Raji (cell line): ENCODE results near the gene KLC1.

Source experiments
- POLR2A ChIP-seq: IDR thresholded peaks from 2 replicates; pipeline ENCODE4 v1.6.1; 2011; ENCODE audit warnings: low read depth, low read length, control low read depth; ENCODE audit not compliant: insufficient read depth

Gene KLC1

DNA sequence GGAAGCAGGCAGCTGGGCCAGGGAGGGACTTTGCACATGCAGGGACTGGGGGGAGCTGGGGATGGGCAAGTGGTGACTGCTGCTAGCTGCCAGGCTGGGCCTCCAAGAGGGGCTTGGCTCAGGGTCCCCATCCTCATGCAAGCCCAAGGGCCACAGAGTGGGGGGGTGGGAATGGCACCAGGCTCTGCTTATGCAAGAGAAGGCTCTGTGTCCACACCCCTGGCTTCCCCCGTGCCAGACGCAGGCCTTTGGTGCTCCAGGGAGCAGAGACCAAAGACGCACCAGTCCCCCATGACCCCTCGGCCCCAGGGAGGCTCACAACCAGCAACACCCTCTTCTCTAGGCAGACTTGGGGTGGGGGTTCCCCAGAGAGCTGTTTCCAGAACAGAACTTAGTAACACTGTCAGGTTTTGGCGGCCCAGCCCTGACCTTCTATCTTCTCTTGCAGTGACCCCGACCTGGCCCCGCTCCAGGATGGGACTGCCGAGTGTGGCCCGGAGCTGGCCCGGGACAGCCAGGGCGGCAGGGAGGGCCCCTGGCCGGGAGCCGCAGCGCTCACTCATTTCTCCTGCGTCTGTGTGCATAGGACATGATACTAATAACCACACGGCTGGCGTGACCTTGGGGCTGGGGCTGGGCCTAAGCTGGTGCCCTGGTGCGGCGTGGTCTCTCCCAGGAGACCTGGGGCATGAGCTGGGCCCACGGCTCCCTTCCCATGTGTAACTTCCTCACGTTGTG, 71.9 kb downstream of the KLC1 start:
- TF ChIP-seq POLR2A = no peak

DNA sequence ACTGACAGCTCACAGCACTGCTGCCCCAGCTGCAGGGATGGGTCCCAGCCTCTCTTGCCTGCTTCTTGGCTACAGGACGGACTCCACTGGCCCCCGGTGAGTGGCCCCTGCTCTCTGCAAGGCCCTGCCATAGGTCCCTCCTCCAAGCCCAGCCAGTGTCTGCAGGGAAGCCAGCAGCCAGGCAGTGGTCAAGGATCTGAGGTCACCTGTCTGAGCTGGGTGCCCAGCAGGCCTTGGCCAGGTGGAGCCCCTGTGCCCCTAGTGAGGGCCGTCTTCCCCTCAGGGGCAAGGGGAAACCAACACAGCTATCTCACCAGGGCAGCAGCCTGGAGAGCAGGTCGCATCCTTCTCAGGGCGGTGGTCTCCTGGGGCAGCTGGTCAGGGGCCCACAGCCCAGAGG, 73.1 kb downstream of the KLC1 start:
- no peak for TF ChIP-seq POLR2A

GRCh38 chr14:103702497-103703432, 73.8 kb downstream of the KLC1 start:
- TF ChIP-seq POLR2A = no peak

- TF ChIP-seq POLR2A = no peak
Observed at GRCh38 chr14:103703433-103704385, 74.7 kb downstream of the KLC1 start.

- TF ChIP-seq POLR2A = no peak
Observed at GRCh38 chr14:103704708-103705107, 75.7 kb downstream of the KLC1 start.

DNA sequence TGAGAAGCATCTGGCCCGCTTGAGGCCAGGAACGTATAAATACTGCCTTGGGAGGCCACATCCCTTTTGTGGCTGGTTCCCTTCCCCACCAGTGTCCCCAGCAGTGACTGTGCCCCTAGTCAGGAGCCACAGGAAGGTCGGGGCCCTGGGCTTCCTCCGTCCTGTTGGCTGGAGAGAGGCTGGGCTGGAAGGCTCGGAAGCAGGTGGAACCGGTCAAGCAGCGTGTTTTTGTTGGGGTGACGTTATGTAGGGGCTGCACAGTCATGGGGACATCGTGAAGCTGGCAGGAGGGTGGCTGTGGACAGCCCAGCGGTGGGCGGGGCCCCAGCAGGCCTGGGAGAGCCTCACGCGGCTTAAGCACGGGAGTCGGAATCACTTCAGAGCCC, 76.1 kb downstream of the KLC1 start:
- TF ChIP-seq POLR2A = no peak

DNA sequence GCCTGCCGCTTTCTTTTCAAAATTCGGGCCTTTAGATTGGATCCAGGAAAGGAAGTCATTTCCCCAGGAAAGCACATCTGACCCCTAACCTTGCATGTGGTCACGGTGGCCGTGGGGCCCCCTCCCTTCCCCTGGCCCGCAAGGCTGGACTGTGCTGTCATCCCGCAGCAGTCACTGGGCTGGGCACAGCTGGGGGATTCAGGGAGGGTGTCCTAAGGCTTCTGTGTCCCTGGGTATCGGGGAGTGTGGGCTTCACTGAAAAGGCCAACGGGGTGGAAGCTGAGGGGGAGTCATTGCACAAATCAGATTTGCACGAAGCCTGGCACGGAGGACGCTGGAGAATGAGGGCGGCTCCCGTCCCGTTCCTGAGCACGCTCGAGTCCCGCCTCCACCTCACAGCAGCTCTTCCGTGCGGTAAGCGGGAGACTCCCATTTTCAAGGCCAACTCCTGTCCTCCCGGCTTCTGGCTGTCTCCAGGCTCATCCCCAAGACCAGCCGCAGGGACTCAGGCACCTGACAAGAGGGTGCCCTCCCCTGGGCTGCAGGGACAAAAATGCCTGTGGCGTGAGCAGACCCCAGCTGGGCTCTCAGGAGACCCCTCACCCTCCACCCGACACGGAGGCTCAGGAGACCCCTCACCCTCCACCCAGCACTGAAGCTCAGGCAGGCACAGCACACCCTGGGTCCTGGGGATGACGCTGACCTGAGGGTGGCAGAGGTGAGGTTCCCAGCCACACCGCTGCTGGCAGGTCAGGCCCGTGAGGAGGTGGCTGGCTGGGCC, 76.7 kb downstream of the KLC1 start:
- TF ChIP-seq POLR2A = no peak

- no peak for TF ChIP-seq POLR2A
Observed at GRCh38 chr14:103706551-103707328, 77.7 kb downstream of the KLC1 start.

DNA sequence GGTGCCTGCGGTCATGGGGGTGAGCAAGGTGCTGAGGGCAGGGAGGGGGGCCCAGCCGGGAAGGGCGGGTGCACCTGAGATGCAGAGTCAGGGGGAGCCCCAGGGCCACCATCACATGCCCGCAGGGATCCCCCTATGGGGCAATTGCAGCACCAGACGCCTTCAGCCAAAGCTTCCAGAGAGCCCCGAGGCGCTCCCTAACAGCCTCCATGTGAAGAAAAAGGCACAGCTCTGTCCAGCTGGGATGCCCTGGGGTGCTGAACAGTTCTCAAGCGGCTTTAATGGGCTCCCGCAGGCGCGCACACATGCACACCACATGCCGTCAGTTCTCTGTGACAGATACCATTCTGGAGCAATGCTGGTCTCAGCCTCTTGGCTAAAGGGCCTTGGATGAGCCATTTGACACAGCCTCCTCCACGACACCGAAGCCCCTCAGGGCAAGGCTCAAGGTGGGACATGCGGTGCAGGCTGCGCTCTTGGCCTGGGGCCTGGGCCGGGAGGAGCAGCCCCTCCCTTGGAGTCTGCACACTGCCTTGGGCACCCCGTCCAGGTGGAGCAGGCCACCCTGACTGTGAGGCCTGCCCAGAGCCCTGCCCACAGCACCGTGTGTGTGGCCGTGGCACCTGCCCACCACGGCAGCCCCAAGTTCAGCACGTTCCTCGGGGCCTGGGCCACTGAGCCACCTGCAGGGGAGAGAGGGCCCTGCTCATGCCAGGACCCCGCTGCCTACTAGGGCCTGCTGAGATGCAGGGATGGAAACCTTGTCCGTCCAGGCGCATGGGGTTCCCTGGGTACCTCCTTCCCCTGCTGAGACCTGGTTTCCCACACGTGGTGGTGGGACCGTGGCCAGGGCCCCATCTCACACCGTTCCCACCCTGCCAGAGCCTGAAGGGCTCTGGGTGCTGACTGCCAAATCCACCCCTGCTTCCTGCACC, 78.6 kb downstream of the KLC1 start:
- TF ChIP-seq POLR2A = no peak

DNA sequence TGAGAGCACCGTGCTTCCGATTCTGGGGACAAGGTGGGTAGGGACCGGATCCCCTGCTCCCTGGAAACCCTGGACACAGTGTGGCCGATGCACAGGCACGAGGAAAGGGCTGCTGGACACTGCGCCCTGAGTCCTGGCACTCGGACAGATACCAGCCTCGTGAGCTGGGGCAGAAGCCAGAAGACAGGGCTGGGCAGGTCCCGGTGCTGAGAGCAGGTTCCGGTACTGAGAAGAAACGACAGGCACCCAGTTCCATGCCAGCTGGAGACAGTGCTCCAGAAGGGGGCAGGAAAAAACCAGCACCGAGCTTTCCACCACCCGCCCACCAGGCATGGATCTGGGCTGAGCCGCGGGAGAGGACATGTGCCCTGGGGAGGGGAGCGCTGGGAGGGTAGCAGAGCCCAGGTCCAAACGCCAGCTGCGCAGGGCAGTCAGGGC, 79.8 kb downstream of the KLC1 start:
- no peak for TF ChIP-seq POLR2A

- TF ChIP-seq POLR2A = no peak
Observed at GRCh38 chr14:103709814-103710213, 80.8 kb downstream of the KLC1 start.

- no peak for TF ChIP-seq POLR2A
Observed at GRCh38 chr14:103710771-103711377, 81.9 kb downstream of the KLC1 start.
